GM19023 (cell line): Measurements from ENCODE around the gene SPATA13.
"Not testable (repeated sequence)": the region's sequence is repeated elsewhere in the genome, so short reads cannot be mapped to it uniquely, and the experiment has no call there.

ENCODE experiments used
- ATAC-seq: cut with Tn5 transposase; IDR thresholded peaks from one replicate; pipeline ENCODE4 v1.9.1; 2021; ENCODE audit warnings: mild to moderate bottlenecking, moderate library complexity; ENCODE audit not compliant: unreplicated experiment

Gene SPATA13

GRCh38 chr13:24160458-24161009 lies at the start of gene SPATA13:
TSS of gene SPATA13 (plus strand) at chr13:24160720. CDS start at chr13:24222930, 62,210 bp downstream.
- peak; percentile 82 for ATAC-seq

DNA sequence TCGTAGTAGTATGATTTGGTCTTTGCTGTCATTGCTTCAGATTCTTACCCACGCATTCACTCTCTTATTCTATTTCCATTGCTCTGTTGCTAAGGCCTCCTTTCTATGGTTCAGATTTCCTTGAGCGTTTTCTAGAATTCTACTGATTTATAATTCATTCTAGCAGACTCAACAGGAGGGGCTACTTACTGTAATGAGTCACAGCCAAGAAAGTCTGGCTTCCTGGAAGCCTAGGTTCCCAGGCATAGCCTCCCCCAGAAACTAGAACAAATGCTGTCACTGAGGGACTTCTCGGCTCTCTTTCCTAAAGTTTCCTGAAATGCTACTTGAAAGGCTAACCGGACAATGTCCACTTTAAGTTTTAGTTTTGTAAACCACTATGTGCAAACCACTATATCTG lies 47.7 kb upstream of the SPATA13 start:
- no peak for ATAC-seq

DNA sequence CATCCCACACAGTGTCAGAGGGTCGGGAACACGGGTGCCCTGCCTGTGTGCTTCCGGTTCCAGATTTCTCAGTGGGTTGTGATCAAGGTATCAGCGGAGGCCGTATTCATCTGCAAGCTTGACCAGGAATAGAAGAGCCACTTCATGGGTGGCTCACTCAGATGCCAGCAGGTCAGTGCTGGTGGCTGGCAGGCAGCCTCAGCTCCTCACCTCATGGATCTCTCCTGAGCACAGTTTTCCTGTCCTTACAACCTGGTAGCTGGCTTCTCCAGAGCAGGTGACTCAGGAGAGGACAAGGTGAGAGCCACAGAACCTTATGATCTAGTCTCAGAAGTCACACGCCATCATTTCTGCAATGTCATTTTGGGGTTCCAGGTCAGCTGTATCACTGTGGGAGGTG lies 44.8 kb upstream of the SPATA13 start:
- no peak for ATAC-seq

DNA sequence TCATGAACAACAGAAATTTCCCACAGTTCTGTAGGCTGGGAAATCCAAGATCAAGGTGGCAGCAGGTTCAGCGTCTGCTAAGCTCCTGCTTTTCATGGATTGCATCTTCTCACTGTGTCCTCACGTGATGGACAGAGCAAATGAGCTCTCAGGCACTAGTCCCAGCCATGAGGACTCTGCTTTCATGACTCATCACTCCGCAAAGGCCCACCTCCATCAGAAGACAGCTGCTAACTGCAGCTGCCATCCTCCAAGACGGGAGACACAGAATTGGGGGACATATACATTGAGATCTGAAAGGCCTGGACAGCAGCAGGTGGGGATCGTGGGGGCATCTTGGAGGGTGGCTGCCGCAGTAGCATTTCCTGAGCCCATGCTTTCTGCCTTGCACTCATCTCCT lies 44.4 kb upstream of the SPATA13 start:
- ATAC-seq: no peak

- no peak for ATAC-seq
Observed at GRCh38 chr13:24118576-24118975, 41.9 kb upstream of the SPATA13 start.

DNA sequence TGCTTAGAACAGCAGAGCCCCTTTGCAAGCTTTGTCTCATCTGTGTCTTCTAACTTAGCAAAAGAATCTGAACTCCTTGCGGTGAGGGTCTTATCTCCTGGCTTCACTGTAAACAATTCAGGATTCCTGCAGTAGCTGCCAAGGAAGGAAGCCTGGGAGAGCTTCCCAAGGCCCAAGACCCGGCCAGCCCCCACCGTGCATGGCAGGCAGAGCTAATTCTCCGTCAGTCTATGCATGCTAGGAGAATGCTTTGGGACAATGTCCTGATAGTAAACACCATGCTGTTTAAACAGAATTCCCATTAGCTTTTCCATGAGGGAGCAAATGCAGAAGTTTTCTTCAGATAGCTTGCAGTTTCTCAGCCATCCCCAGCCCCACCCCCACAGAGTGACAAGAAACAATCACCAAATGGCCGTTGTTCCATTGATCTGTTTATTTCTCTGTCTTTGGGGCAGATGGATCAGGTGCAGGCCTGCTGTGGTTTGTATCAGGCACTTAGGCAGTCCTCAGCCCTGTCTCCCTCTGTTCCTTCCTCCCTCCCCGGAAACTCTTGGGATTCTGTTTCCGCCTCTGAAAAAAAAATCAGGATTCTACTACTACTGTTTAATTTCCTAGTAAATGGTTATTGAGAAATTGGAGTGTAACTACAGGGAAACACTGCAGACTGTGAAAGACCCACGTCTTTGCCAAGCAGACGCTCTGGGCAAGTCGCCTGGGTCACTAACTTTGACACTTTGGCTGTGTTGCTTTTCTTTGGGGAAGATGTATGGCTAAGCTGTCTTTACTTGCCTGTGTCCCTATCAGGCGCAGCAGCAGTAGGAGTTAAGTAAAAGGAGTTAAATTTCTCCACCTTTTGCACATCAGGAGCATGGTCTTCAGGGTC lies 40.7 kb upstream of the SPATA13 start:
- ATAC-seq: no peak

GRCh38 chr13:24122045-24122444 lies 38.5 kb upstream of the SPATA13 start:
- not testable (repeated sequence) for ATAC-seq

DNA sequence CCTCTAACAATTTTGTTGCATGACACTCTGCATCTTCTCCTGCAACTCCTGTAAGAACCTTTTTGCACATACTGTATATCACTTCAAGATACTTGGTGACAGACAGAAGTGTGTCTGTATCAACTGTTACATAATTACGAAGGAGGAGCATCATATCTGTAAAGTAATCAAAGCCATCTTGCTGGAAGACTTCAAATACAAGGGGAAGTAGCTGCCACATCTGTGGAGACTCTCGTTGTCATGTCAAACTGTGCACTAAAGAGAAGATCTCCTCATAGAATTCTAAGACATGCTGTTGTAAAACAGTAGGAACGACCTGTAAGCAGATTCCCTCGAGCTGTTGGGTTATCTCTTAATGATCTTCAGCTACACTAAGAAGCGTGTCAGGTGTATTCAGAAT lies 38.0 kb upstream of the SPATA13 start:
- ATAC-seq: no peak

DNA sequence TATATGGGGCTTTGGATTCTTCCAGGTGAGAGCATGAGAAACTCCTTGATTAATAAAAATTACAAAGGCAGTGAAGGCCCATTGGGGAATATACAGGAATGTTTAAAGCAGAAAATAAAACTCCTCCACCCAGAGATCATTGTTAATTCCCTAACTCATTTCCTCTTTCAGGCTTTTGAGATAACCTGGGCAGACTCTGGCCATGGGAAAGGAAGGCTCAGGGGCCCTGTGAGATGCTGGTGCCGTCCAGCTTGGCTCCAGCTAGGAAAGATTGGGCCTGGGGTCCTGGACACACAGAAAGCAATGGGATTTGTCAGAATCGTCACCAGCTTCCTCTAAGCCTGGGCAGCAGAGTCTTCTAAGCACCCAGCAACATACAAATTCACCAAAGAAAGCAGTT lies 36.8 kb upstream of the SPATA13 start:
- no peak for ATAC-seq

DNA sequence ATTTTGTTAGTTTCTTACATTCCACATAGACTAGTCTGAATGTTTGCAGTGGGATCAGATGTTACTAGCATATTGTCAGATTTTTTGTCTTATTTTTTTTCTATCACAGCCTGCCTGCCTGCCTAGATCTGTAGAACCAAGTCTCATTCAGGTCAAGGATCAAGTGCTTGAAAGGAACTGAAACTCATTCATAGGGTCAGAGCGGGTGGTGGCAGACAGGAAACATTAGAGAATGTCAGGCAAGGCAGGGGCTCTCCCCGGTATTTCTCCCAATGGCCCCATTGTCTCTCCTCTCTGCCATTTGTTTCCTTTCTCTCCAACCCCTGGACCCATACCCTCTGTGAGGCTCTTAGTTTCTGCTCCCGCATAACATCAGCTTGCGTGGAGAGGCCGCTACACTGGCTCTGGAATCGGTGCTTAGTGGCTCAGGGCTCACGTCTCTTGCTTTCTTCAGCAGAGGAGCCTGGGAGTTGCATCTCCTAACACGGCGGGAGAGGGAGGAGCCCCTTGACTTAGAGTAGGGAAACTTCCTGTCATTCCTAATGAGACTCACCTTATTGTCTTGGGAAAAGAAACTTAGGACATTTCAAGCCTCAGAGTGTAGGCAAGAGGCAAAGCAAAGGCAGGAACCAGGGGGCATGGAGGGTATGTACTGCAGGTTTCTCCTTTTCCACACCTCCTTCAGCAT lies 35.6 kb upstream of the SPATA13 start:
- ATAC-seq: peak; percentile 81

- ATAC-seq: peak; percentile 72
Observed at GRCh38 chr13:24127116-24127631, 33.3 kb upstream of the SPATA13 start.

GRCh38 chr13:24128112-24128511 lies 32.4 kb upstream of the SPATA13 start:
- ATAC-seq: no peak

- ATAC-seq: no peak
Observed at GRCh38 chr13:24128962-24129361, 31.6 kb upstream of the SPATA13 start.

GRCh38 chr13:24129914-24130774 lies 30.4 kb upstream of the SPATA13 start:
- ATAC-seq: no peak

GRCh38 chr13:24131749-24132148 lies 28.8 kb upstream of the SPATA13 start:
- no peak for ATAC-seq

DNA sequence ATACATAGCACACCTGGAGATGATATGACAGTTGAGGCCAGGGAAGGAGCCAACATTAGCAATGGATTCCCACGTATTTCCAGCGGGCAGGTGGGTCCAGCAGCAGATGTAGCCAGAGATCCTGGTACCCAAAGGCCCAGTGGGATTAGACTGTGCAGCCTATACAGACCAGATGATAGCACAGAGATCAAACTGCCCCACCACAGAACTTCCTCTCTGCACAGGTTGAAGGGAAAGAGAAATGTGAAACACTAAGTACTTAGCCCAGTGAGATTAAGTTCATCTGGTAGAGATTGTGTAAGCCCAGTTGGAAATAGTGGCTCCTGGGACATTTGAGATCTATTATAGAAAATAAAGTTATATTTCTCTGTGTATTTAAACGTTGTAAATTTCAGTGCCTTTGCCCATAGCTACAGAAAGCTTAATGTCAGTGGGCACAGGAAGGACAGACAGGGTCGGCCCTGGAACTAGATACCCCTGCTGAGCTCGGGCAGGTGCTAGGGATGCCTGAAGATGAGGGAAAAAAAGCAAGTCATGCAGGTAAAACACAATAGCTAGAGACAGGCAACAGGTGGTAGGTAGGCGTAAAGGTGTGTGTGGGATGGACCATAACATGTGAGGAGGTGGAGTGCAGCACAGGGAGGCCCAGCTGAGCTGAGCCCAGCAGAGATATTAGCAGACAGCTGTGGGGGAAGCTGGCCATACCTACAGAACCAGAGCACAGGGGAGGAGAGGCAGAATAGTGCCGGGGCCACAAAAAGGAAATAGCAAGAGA lies 27.3 kb upstream of the SPATA13 start:
- no peak for ATAC-seq

DNA sequence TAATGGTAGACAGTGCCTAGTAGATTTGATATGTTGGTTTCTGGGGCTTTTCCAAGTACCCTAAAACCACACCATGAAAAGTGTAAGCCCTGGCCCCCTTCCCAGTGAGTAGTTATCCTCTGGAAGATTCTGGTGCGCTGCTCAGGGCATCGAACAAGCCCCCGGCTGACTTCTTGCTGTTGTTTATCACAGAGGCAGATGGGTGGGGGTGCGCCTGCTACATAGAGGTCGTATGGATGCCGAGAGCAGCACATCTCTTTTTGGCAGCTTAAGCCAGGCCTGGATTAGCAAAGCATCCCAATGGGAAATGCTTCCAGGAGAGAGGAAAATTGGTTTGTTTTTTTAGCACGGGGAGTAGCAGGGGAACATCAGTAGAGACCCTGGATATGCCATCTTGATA lies 26.3 kb upstream of the SPATA13 start:
- ATAC-seq: no peak

GRCh38 chr13:24134757-24135156 lies 25.8 kb upstream of the SPATA13 start:
- ATAC-seq: no peak

DNA sequence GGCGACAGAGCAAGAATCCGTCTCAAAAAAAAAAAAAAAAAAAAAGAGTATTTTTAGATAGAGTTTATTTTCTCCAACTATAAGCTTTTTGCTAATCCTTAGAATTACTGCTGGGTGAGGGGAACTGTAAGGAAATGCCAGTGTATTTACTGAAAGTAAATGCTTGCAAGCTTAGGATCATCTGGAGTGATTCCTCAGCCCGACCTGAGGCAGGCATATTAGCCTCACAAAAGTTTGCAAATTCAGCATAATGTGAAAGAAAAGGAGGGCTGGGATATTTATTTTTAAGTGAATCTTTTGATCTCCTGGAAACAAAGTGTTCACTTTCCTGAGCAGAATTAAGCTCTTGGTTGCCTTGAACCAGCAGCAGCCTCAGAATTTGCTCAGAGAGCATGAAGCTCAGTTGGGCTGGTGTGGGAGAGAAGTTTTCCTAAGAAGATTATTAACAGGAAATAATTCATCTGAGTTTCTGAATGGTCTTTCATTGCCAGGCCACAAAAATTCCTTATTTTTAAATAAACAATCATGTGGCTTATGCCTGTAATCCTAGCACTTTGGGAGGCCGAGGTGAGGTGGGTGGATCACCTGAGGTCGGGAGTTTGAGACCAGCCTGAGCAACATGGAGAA lies 24.7 kb upstream of the SPATA13 start:
- ATAC-seq: no peak

GRCh38 chr13:24138911-24139310 lies 21.6 kb upstream of the SPATA13 start:
- no peak for ATAC-seq
